Trophoblast cell (in vitro differentiated cells and primary cell): Measurements from ENCODE around the gene CACNA1D.

Experiments used
- DNase-seq, 2 donors: peaks; one replicate each; pipeline ENCODE4 v3.0.0-alpha.2; 2016
- H2AFZ ChIP-seq: 2 replicates; pipeline ENCODE4 v1.6.1; 2013; ENCODE audit warnings: low read length, moderate library complexity, mild to moderate bottlenecking; ENCODE audit not compliant: insufficient read depth, poor library complexity
- H2AK5ac ChIP-seq: 2 replicates; pipeline ENCODE4 v1.6.1; 2013; ENCODE audit warnings: mild to moderate bottlenecking, low read length
- H2BK120ac ChIP-seq: 2 replicates; pipeline ENCODE4 v1.6.1; 2013; ENCODE audit warnings: low read length, mild to moderate bottlenecking, moderate library complexity; ENCODE audit not compliant: insufficient read depth, poor library complexity
- H2BK12ac ChIP-seq: 2 replicates; pipeline ENCODE4 v1.6.1; 2013; ENCODE audit warnings: mild to moderate bottlenecking, low read length, moderate library complexity
- H2BK5ac ChIP-seq: 2 replicates; pipeline ENCODE4 v1.6.1; 2013; ENCODE audit warnings: low read length, low read depth, moderate library complexity, mild to moderate bottlenecking; ENCODE audit not compliant: poor library complexity
- H3K14ac ChIP-seq: 2 replicates; pipeline ENCODE4 v1.6.1; 2013; ENCODE audit warnings: mild to moderate bottlenecking, low read length
- H3K18ac ChIP-seq: 2 replicates; pipeline ENCODE4 v1.6.1; 2013; ENCODE audit warnings: mild to moderate bottlenecking, low read length
- H3K23ac ChIP-seq: 2 replicates; pipeline ENCODE4 v1.6.1; 2013; ENCODE audit warnings: low read length
- H3K27ac ChIP-seq: 2 replicates; pipeline ENCODE4 v1.5.1; 2013; ENCODE audit warnings: low read depth, mild to moderate bottlenecking, inconsistent platforms, low read length, moderate library complexity
- H3K27me3 ChIP-seq: 2 replicates; pipeline ENCODE4 v1.6.1; 2013; ENCODE audit warnings: inconsistent platforms, mild to moderate bottlenecking, low read length, moderate library complexity; ENCODE audit not compliant: insufficient read depth
- H3K36me3 ChIP-seq, 2 experiments: 1 replicate in 1 of 2; 2 replicates in 1 of 2; pipeline ENCODE4 v1.6.1; 2013; ENCODE audit warnings: low read length in 2 of 2, mild to moderate bottlenecking in 2 of 2, moderate library complexity in 1 of 2; ENCODE audit not compliant: insufficient read depth in 2 of 2, control insufficient read depth in 1 of 2
- H3K4ac ChIP-seq: 2 replicates; pipeline ENCODE4 v1.6.1; 2013; ENCODE audit warnings: low read depth, mild to moderate bottlenecking, low read length, moderate library complexity
- H3K4me1 ChIP-seq, 2 experiments: 1 replicate in 1 of 2; 2 replicates in 1 of 2; pipeline ENCODE4 v1.6.1; 2013; ENCODE audit warnings: low read length in 2 of 2, mild to moderate bottlenecking in 2 of 2, moderate library complexity in 1 of 2; ENCODE audit not compliant: insufficient read depth in 2 of 2, control insufficient read depth in 1 of 2
- H3K4me2 ChIP-seq: 2 replicates; pipeline ENCODE4 v1.6.1; 2013; ENCODE audit warnings: inconsistent platforms, mild to moderate bottlenecking, low read length, moderate library complexity
- H3K4me3 ChIP-seq: 2 replicates; pipeline ENCODE4 v1.5.1; 2013; ENCODE audit warnings: mild to moderate bottlenecking, low read depth, low read length, inconsistent platforms
- H3K79me1 ChIP-seq: one replicate; pipeline ENCODE4 v1.6.1; 2013; ENCODE audit warnings: low read length
- H3K79me2 ChIP-seq: 2 replicates; pipeline ENCODE4 v1.6.1; 2013; ENCODE audit warnings: low read length, mild to moderate bottlenecking; ENCODE audit not compliant: control insufficient read depth, insufficient read depth, poor library complexity
- H3K9ac ChIP-seq: 2 replicates; pipeline ENCODE4 v1.6.1; 2013; ENCODE audit warnings: mild to moderate bottlenecking, low read length
- H3K9me3 ChIP-seq: 2 replicates; pipeline ENCODE4 v1.6.1; 2013; ENCODE audit warnings: low read depth, mild to moderate bottlenecking, control low read depth, inconsistent platforms, low read length; ENCODE audit not compliant: insufficient read depth
- H4K12ac ChIP-seq: 2 replicates; pipeline ENCODE4 v1.6.1; 2013; ENCODE audit warnings: low read depth, mild to moderate bottlenecking, low read length, moderate library complexity
- H4K8ac ChIP-seq: 2 replicates; pipeline ENCODE4 v1.6.1; 2013; ENCODE audit warnings: low read depth, mild to moderate bottlenecking, low read length, moderate library complexity
- H4K91ac ChIP-seq: one replicate; pipeline ENCODE4 v1.6.1; 2013; ENCODE audit warnings: low read depth, mild to moderate bottlenecking, low read length, moderate library complexity
- WGBS: extraction: QIAGEN DNeasy Blood & Tissue Kit; methylation state at CpG from one replicate; pipeline ENCODE4 v1.1.7; 2013; ENCODE audit warnings: missing lambda C conversion rate; ENCODE audit not compliant: insufficient read length, insufficient coverage; ENCODE audit errors: extremely low coverage; 5-methylcytosine and 5-hydroxymethylcytosine counted together

Gene CACNA1D

DNA sequence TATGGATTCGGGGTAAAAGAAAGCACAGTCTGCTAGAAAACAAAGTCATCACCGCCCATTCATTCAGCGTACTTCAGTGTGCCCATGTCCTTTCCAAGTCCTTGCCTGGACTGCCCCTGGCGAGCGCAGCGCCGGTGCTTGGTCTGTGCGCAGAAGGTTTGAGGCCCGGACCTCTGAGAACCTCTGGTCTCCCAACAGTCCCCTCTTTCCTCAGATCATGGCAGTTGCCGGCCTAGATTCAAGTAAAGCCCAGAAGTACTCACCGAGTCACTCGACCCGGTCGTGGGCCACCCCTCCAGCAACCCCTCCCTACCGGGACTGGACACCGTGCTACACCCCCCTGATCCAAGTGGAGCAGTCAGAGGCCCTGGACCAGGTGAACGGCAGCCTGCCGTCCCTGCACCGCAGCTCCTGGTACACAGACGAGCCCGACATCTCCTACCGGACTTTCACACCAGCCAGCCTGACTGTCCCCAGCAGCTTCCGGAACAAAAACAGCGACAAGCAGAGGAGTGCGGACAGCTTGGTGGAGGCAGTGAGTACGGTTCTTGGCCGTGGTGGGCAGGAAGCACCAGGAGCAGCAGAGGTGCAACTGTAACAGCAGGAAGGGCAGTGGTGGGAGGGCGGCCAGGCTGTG, 315.5 kb downstream of the CACNA1D start:
- H4K91ac ChIP-seq = no peak overlapping the region
- WGBS = no CpG with 5 or more reads among the region's 28 CpGs
- no peak overlapping the region for H3K18ac ChIP-seq
- no peak overlapping the region for H2AFZ ChIP-seq
- H4K12ac ChIP-seq = no peak overlapping the region
- no peak overlapping the region for H3K27ac ChIP-seq
- H4K8ac ChIP-seq = no peak overlapping the region
- H3K9me3 ChIP-seq = peaks cover 2% of the 10 kb centered on the region
- H3K79me1 ChIP-seq = no peaks in the 10 kb centered on the region
- no peaks in the 10 kb centered on the region for H3K36me3 ChIP-seq
- no peak overlapping the region for H3K4me2 ChIP-seq
- H2BK12ac ChIP-seq = no peak overlapping the region
- H3K4ac ChIP-seq = no peak overlapping the region
- no peaks in the 10 kb centered on the region for H3K27me3 ChIP-seq
- no peak overlapping the region for H2BK120ac ChIP-seq
- no peaks in the 10 kb centered on the region for H3K79me2 ChIP-seq
- H3K14ac ChIP-seq = no peak overlapping the region
- H3K23ac ChIP-seq = no peak overlapping the region
- DNase-seq = no peak
- peaks cover 5 to 6% of the 10 kb centered on the region in 2 experiments for H3K4me1 ChIP-seq
- no peak overlapping the region for H3K4me3 ChIP-seq
- H2BK5ac ChIP-seq = no peak overlapping the region
- H2AK5ac ChIP-seq = no peak overlapping the region
- H3K9ac ChIP-seq = no peak overlapping the region

DNA sequence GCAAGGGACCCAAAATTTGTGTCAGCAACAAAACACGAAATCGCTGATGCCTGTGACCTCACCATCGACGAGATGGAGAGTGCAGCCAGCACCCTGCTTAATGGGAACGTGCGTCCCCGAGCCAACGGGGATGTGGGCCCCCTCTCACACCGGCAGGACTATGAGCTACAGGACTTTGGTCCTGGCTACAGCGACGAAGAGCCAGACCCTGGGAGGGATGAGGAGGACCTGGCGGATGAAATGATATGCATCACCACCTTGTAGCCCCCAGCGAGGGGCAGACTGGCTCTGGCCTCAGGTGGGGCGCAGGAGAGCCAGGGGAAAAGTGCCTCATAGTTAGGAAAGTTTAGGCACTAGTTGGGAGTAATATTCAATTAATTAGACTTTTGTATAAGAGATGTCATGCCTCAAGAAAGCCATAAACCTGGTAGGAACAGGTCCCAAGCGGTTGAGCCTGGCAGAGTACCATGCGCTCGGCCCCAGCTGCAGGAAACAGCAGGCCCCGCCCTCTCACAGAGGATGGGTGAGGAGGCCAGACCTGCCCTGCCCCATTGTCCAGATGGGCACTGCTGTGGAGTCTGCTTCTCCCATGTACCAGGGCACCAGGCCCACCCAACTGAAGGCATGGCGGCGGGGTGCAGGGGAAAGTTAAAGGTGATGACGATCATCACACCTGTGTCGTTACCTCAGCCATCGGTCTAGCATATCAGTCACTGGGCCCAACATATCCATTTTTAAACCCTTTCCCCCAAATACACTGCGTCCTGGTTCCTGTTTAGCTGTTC, 316.9 kb downstream of the CACNA1D start:
- Histone ChIP-seq H3K23ac (no peak overlapping the region), H3K9ac (no peak overlapping the region), H4K8ac (no peak overlapping the region), H3K27me3 (no peaks in the 10 kb centered on the region), H3K4me1 (no peaks in the 10 kb centered on the region), H3K36me3 (no peaks in the 10 kb centered on the region), H4K12ac (no peak overlapping the region), H3K27ac (no peak overlapping the region), H2BK12ac (no peak overlapping the region), H2BK5ac (no peak overlapping the region), H2BK120ac (no peak overlapping the region), H4K91ac (no peak overlapping the region), H3K9me3 (peaks cover 2% of the 10 kb centered on the region), H3K4ac (no peak overlapping the region), H2AK5ac (no peak overlapping the region), H3K4me2 (no peak overlapping the region), H3K4me3 (no peak overlapping the region), H3K14ac (no peak overlapping the region), H3K79me2 (no peaks in the 10 kb centered on the region), H2AFZ (no peak overlapping the region), H3K79me1 (no peaks in the 10 kb centered on the region), H3K18ac (no peak overlapping the region)
- no peak for DNase-seq
- no CpG with 5 or more reads among the region's 24 CpGs for WGBS

DNA sequence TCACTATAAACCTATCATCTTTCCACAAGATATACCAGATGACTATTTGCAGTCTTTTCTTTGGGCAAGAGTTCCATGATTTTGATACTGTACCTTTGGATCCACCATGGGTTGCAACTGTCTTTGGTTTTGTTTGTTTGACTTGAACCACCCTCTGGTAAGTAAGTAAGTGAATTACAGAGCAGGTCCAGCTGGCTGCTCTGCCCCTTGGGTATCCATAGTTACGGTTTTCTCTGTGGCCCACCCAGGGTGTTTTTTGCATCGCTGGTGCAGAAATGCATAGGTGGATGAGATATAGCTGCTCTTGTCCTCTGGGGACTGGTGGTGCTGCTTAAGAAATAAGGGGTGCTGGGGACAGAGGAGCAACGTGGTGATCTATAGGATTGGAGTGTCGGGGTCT, 318.0 kb downstream of the CACNA1D start:
- Histone ChIP-seq H3K23ac (no peak overlapping the region), H4K8ac (no peak overlapping the region), H3K4me3 (no peak overlapping the region), H2AFZ (no peak overlapping the region), H3K79me1 (no peaks in the 10 kb centered on the region), H3K14ac (no peak overlapping the region), H3K4me2 (no peak overlapping the region), H3K27ac (no peak overlapping the region), H4K12ac (no peak overlapping the region), H2BK5ac (no peak overlapping the region), H3K4me1 (no peaks in the 10 kb centered on the region), H3K36me3 (no peaks in the 10 kb centered on the region), H3K27me3 (no peaks in the 10 kb centered on the region), H4K91ac (no peak overlapping the region), H3K9ac (no peak overlapping the region), H3K79me2 (no peaks in the 10 kb centered on the region), H2BK12ac (no peak overlapping the region), H3K9me3 (peaks cover 2% of the 10 kb centered on the region), H3K4ac (no peak overlapping the region), H3K18ac (no peak overlapping the region), H2BK120ac (no peak overlapping the region), H2AK5ac (no peak overlapping the region)
- no CpG with 5 or more reads among the region's 4 CpGs for WGBS
- no peak for DNase-seq

DNA sequence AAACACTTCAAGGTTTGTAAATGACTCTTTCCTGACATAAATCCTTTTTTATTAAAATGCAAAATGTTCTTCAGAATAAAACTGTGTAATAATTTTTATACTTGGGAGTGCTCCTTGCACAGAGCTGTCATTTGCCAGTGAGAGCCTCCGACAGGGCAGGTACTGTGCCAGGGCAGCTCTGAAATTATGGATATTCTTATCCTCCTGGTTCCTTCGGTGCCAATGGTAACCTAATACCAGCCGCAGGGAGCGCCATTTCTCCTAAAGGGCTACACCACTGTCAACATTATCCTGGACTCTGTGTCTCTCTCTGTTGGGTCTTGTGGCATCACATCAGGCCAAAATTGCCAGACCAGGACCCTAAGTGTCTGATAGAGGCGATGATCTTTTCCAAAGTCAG, 318.8 kb downstream of the CACNA1D start:
- Histone ChIP-seq H3K4me3 (no peak overlapping the region), H3K79me1 (no peaks in the 10 kb centered on the region), H3K27ac (no peak overlapping the region), H2BK12ac (no peak overlapping the region), H3K4ac (no peak overlapping the region), H4K8ac (no peak overlapping the region), H4K91ac (no peak overlapping the region), H4K12ac (no peak overlapping the region), H2AK5ac (no peak overlapping the region), H2AFZ (no peak overlapping the region), H3K79me2 (no peaks in the 10 kb centered on the region), H2BK5ac (no peak overlapping the region), H3K4me2 (no peak overlapping the region), H3K36me3 (no peaks in the 10 kb centered on the region), H3K14ac (no peak overlapping the region), H3K27me3 (no peaks in the 10 kb centered on the region), H3K23ac (no peak overlapping the region), H3K9me3 (peaks cover 2% of the 10 kb centered on the region), H3K18ac (no peak overlapping the region), H3K4me1 (no peaks in the 10 kb centered on the region), H2BK120ac (no peak overlapping the region), H3K9ac (no peak overlapping the region)
- no peak for DNase-seq
- WGBS = no CpG with 5 or more reads among the region's 5 CpGs
